ENCODE data around the gene CSMD2.

- TF ChIP-seq EZH2 (IDR thresholded peaks at IDR 0.05; ENCODE audit: borderline replicate concordance, low read depth, low read length, severe bottlenecking) (no peak), CTCF (IDR thresholded peaks at IDR 0.05; ENCODE audit: borderline replicate concordance, extremely low read depth, low read length, poor library complexity, severe bottlenecking) (no peak)
Measured at GRCh38 chr1:34087986-34088385, 77.0 kb downstream of the CSMD2 start.
